DMS114 treated with DMSO at 0.1 percent for 48 hours (cell line): Measurements from ENCODE around the gene LY6G5C.
A peak's percentile ranks its signal among the peaks of the same experiment; 100 is the strongest.

ENCODE experiments used
- DNase-seq: peaks from one replicate; lab custom pipeline; 2025; ENCODE audit not compliant: unreplicated experiment; lab: John Stamatoyannopoulos, UW

The LY6G5C gene

DNA sequence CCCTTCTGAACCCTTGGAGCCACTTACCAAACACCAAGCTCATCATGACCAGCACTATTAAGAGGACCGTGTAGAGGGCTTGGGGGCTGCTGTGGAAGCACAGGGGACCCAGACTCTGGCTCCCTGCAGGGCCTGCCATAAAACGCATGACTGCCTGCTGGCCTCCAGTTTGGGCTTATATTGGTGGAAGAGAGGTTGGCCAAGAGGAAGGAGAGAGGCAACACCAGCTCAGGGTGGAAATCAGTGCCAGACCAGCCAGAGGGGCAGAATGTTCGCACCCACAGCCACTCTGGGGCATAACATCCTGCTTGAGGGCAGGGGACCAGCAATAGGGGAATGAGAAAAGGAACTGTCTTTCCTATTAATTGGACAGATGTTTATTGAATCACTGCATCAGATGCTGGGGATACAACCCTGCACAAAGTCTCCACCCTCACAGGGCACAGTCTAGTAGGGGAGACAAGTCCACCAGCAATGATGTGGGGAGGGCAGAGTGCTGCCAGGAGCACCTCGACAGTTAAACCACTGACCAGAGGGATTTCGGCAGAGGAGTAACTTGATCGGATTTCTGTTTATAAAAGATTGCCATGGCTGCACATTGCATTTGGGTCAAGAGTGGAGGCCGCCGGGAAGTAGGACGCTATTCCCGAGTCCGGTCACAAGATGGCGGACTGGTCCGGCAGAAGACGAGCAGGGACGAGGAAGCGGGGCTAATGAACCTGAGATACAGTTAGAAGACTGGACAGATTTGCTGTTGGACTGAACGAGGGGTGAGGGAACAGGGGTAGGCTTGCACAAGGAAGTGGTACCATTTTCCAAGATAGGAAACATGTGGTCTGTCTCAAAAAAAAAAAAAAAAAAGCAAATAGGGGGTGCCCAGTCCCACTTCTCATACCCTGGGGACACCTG is at the start of gene LY6G5C:
TSS of gene LY6G5C (minus strand) at position 842 of the 909 bp plus-strand sequence. CDS start at position 148, 694 bp downstream.
- DNase-seq: peak; percentile 87

- peak; percentile 89 for DNase-seq
Observed at GRCh38 chr6:31729979-31730630, 49.2 kb upstream of the LY6G5C start.

DNA sequence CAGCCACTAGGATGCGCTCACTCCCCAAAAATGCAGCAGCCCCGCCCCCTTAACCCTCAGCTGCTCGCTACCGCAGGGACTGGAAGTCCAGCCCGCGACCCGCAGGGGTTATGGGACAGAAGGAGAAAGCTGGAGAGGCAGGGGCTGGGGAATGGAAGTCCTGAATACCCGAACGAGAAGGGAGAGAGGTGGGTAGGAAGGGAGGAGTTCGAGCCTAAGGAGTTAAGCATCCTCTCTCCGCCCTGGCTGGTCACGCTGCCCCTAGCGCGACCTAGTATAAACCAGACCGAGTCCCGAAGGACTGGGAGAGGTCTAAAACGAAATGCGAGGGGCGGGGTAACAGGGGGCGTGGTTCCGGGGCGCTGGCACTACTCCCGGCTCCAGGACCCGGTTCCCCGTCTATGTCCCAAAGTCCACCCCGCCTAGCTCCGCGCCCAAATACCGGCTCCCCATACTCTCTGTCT is 48.7 kb upstream of the LY6G5C start:
- peak; percentile 91 for DNase-seq

DNA sequence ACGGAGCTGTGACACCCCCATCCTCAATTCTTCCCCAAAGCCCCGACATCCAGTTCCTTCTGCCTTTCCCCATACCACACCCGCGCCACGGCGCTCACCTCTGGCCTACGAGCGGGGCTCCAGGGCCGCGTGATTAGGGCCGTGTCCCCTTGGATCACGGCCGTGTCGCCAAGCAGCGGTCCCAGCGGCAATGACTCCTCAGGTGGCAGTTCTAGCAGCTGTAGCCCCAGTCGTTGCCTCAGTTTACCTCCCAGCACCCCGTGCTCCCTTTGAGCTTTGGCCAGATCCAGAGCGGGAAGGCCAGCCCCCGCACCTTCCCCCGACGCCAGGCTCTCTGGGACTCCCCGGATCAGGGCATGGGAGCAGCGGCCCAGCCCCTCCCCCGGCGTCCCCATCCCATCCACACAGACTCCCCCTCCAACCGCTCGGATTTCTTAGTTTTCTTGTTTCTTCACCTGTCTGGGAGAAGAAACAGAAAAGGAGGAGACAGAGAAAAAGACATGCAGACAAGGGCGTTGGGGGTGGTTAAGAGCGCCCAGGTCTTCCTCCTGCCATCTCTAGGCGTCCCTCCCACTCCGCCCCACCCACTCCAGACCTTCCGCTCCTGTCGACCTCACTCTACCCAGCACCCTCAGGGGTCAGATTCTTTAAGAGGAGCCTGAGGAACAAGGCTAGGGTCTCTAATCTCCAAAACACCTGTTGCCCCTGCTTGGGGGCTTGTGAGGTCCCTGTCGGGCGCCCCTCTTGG is 48.1 kb upstream of the LY6G5C start, which contains the start of gene DDAH2:
TSS of gene DDAH2 (minus strand) at position 533 of the 748 bp plus-strand sequence. CDS start at position 395, 138 bp downstream.
- no peak for DNase-seq

GRCh38 chr6:31727717-31728671 is 47.1 kb upstream of the LY6G5C start:
- no peak for DNase-seq

DNA sequence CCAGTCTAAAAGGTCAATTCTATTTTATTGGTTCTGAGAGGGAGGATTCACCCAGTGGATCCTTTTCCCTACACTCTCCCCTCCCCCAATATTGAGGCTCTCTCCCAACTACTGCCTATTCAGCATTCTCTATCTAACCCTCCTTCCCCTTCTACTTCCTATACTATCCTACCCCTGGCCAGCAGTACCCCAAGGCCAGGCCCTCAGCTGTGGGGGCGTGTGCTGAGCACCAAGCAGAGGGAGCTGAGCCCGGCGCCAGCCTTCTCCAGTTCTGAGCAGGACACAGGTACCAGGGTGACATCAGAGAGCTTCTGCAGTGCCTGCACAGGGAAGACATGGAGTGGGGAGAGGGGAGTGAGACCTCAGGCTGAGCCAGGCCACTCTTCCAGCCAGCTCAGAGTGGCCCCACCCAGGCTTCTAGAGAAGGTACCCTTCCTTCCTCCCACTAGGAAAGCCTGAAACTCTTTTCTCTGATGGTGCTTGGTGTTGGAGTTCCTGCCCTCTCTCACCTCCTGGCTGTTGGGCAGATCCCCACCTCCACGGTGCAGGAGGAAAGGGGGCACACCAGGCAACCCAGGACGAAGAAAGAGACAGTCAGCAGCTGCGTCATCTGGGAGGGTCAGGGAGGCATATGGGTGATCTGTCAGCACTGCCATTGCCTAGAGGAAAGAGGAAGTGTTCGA is 46.3 kb upstream of the LY6G5C start:
- no peak for DNase-seq

DNA sequence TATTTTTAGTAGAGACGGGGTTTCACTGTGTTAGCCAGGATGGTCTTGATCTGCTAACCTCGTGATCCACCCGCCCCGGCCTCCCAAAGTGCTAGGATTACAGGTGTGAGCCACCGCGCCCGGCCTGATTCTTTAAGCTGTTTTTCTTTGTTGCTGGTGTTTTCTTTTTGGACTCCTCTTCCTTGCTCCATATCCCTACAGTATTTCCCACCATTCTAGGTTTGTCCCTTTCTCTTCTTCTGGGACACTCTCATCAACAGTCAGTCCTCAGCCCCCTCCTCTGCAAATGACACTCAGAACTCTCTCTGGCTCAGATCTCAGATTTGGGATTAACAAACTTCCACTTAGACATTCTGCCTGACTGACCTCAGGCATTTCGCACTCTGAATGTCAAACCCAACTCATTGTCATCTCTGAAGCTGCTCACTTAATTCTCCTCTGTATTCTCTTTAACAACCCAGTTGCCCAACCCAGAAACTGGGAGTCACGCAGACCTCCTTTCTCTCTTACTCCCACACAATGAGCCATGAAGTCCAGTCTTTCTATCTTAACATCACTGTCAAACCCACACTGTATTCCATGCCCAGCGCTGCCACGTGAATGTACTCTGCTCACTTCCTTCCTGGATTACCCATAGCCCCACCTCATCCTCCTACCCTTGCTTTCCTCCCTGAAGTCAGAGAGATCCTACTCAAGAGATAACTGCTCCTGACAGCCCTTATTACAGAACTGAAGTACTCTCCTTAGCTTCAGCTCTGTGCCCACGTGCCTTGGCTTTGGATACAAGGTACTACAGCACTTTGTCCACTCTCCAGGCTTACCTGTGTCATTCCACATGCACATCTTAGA is 44.9 kb upstream of the LY6G5C start:
- no peak for DNase-seq

GRCh38 chr6:31723980-31724691 is 43.3 kb upstream of the LY6G5C start:
- DNase-seq: no peak

GRCh38 chr6:31723245-31723979 is 42.5 kb upstream of the LY6G5C start, which contains the start of gene MPIG6B:
TSS of gene MPIG6B (plus strand) at chr6:31723373. CDS start at chr6:31723384, 11 bp downstream.
- DNase-seq: no peak

DNA sequence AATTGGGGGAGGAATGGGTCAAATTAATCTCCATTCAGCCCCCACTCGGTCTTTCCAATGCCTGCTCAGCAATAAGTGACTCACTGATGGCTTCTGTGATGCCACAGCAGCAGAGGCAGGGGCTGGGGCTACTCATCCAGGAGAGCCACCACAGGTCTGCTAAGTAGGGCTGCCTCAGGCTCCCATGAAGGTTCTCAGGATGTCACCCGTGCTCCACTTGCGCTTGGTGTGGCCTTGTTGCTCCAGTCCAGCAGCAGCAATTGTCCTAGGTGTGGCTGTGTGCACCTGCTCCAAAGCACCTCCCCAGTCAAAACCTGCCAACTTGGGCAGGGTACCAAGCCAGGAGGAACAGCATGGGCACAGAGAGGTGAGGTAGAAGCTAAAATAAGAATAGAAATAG is 41.3 kb upstream of the LY6G5C start:
- no peak for DNase-seq

GRCh38 chr6:31721351-31722020 is 40.6 kb upstream of the LY6G5C start, which contains the start of gene LY6G6C:
TSS of gene LY6G6C (minus strand) at chr6:31721746. CDS start at chr6:31721679, 67 bp downstream.
- no peak for DNase-seq

DNA sequence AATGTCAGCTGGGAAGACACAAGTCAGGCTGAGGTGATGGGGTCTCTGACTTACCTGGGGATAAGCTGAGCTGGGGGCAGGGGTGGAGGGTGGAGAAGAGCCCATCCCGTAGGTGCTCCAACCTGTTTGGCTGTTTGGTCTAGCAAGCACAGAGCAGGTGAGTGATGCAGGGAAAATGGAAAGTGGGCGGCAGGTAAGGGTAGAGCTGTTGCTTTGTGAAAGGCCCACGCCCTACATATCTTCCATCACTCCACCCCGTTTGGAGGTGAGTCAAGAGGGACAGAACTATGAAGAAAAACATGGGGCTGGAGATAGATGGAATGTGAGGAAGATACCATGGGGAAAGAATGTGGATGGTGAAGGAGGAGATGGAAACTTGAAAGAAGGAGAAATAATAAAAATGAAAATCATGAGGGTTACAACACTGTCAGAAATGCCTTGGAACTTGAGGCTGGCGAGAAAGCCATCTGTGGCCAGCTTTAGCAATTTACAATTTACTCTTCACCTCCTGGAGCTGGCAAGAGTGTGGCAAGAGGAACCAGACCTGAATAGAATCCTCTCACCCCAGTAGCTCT is 39.4 kb upstream of the LY6G5C start:
- no peak for DNase-seq

- DNase-seq: no peak
Observed at GRCh38 chr6:31719001-31719400, 38.1 kb upstream of the LY6G5C start.

DNA sequence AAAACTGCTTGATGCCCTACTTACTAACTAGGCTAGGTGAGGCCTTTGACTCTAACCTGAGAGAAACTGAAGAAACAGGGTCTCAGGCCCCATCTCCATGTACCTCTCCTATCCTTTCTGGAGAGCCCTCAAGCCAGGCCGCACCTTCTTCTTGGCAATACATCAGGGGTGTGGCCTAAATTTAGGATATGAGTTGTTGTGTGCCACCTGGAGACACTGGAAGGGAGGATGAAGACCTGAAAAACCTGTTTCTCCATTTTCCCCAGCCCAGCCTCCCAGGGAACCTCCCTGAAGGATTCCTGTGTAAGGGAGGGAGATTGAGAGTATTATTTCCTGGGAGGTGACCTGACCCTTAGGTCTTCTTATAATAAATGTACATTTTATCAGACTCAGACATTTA is 37.4 kb upstream of the LY6G5C start:
- DNase-seq: no peak

- DNase-seq: no peak
Observed at GRCh38 chr6:31717499-31718222, 36.8 kb upstream of the LY6G5C start.
